ENCODE measurements around the gene MACROD2. TPM values are rescaled to one million over a fixed set of nuclear protein-coding genes. Genes with fewer than 3 reads are reported as not detected.

Gene MACROD2
- total and polyA plus RNA-seq, 4 donors: 13.0 to 67.1 (median 20.7) TPM

DNA sequence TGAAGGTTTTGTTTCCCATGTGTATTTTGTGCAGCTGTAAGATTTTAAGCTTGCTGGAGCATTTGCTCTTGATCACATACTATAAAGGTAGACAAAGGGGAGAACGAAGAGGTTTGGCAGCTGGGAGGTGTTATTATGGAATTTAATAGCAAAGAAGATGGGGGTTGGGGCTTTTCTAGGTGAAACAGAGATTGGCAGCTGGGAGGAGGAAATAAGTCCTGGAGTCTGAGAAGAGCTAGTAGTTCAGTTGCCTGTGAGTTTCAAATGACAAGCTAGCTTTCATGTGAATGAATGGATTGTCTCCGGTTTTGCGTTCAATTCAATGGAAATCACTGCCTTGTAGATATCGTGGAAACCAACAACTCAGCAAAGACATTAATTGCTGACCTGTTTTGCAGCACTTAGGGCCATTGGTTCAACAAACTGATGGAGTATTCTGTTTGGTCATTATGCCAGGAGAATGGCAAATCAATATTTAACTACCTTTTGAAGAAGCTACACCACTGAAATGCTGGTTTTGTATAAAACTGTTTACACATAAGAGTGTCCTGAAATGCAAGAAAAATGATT is 380.2 kb downstream of the MACROD2 start:
- H3K27ac ChIP-seq (ENCODE audit: low read depth in 1 of 2, low read length in 1 of 2): no peak overlapping the region
- no peaks in the 10 kb centered on the region for H3K36me3 ChIP-seq (ENCODE audit: control insufficient read depth in 4 of 4, insufficient read depth in 4 of 4, low read length in 4 of 4)
- no peak overlapping the region for H3K9ac ChIP-seq (ENCODE audit: insufficient read depth in 1 of 2, low read length in 2 of 2)
- DNase-seq (peak in 1 of 3 donors; percentile 3), ATAC-seq (ENCODE audit: insufficient read depth, low FRiP score) (no peak)
- H3K4me1 ChIP-seq (ENCODE audit: control insufficient read depth in 5 of 5, insufficient read depth in 5 of 5, low read length in 5 of 5): peaks cover 0 to 6% (median 0%) of the 10 kb centered on the region in 5 donors
- H3K9me3 ChIP-seq (ENCODE audit: control insufficient read depth in 4 of 4, insufficient read depth in 3 of 4, low read length in 3 of 4): no peaks in the 10 kb centered on the region
- TF ChIP-seq, protein P1, sequence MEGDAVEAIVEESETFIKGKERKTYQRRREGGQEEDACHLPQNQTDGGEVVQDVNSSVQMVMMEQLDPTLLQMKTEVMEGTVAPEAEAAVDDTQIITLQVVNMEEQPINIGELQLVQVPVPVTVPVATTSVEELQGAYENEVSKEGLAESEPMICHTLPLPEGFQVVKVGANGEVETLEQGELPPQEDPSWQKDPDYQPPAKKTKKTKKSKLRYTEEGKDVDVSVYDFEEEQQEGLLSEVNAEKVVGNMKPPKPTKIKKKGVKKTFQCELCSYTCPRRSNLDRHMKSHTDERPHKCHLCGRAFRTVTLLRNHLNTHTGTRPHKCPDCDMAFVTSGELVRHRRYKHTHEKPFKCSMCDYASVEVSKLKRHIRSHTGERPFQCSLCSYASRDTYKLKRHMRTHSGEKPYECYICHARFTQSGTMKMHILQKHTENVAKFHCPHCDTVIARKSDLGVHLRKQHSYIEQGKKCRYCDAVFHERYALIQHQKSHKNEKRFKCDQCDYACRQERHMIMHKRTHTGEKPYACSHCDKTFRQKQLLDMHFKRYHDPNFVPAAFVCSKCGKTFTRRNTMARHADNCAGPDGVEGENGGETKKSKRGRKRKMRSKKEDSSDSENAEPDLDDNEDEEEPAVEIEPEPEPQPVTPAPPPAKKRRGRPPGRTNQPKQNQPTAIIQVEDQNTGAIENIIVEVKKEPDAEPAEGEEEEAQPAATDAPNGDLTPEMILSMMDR (IDR thresholded peaks at IDR 0.05; ENCODE audit: control extremely low read depth, extremely low read depth): no peak
- no peaks in the 10 kb centered on the region for H3K27me3 ChIP-seq (ENCODE audit: control insufficient read depth in 3 of 3, insufficient read depth in 3 of 3, low read length in 2 of 3)
- H3K4me3 ChIP-seq: no peak overlapping the region
- 51% methylated on average over 4 of the region's 4 CpGs for WGBS, 2 donors

DNA sequence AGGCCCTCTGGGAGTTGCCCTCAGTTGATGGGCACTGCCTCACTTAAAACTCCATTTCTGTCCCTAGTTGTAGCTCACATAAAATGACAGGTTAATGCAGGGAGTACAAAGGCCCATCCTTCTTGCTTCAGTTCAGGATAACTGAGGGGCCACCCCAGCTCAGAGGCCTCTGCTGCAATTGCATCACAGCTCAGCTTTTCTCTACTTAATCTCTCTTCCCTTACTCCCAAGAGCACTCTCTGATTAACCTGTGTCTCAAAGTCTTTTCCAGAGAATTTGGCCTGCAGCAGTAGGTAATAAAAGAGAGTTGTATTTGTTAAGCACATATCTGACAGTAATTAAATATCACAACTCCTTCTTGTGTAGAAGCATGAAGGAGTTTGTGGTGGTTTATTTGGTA is 383.0 kb downstream of the MACROD2 start:
- no peaks in the 10 kb centered on the region for H3K27me3 ChIP-seq (ENCODE audit: control insufficient read depth in 3 of 3, insufficient read depth in 3 of 3, low read length in 2 of 3)
- DNase-seq (no peak), ATAC-seq (ENCODE audit: insufficient read depth, low FRiP score) (no peak)
- peaks cover 0 to 6% (median 0%) of the 10 kb centered on the region in 5 donors for H3K4me1 ChIP-seq (ENCODE audit: control insufficient read depth in 5 of 5, insufficient read depth in 5 of 5, low read length in 5 of 5)
- no peaks in the 10 kb centered on the region for H3K9me3 ChIP-seq (ENCODE audit: control insufficient read depth in 4 of 4, insufficient read depth in 3 of 4, low read length in 3 of 4)
- TF ChIP-seq, protein P1 (IDR thresholded peaks at IDR 0.05; ENCODE audit: control extremely low read depth, extremely low read depth): no peak
- H3K36me3 ChIP-seq (ENCODE audit: control insufficient read depth in 4 of 4, insufficient read depth in 4 of 4, low read length in 4 of 4): no peaks in the 10 kb centered on the region
- no peak overlapping the region for H3K4me3 ChIP-seq
- H3K9ac ChIP-seq (ENCODE audit: insufficient read depth in 1 of 2, low read length in 2 of 2): no peak overlapping the region
- no peak overlapping the region for H3K27ac ChIP-seq (ENCODE audit: low read depth in 1 of 2, low read length in 1 of 2)

DNA sequence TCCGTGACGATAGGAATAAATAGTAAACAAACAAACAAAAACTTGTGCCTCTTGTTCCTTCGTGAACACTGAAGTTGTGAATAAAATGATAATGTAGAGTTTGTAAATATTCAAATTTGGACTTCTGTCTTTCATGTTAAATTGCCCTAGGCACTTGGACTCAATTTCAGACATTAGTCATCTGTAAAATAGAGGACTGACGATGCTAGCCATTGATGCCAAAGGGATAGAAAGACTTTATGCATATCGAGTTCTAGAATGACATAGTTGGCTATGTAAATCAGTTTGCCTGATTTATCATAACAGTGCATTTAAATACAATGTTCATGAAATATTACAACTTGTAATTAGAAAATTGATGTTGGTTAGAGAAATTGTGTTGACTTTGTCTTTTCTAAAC is 388.0 kb downstream of the MACROD2 start:
- Histone ChIP-seq H3K9me3 (ENCODE audit: control insufficient read depth in 4 of 4, insufficient read depth in 3 of 4, low read length in 3 of 4) (peaks cover 0 to 5% (median 3%) of the 10 kb centered on the region in 4 donors), H3K4me3 (no peak overlapping the region), H3K27me3 (ENCODE audit: control insufficient read depth in 3 of 3, insufficient read depth in 3 of 3, low read length in 2 of 3) (no peaks in the 10 kb centered on the region), H3K9ac (ENCODE audit: insufficient read depth in 1 of 2, low read length in 2 of 2) (no peak overlapping the region), H3K36me3 (ENCODE audit: control insufficient read depth in 4 of 4, insufficient read depth in 4 of 4, low read length in 4 of 4) (no peaks in the 10 kb centered on the region), H3K27ac (ENCODE audit: low read depth in 1 of 2, low read length in 1 of 2) (no peak overlapping the region), H3K4me1 (ENCODE audit: control insufficient read depth in 5 of 5, insufficient read depth in 5 of 5, low read length in 5 of 5) (peaks cover 0 to 10% (median 0%) of the 10 kb centered on the region in 5 donors)
- ATAC-seq (ENCODE audit: insufficient read depth, low FRiP score): no peak
- 86 to 91% methylated on average over 5 of the region's 5 CpGs for WGBS, 2 donors
- DNase-seq: no peak
- TF ChIP-seq, protein P1 (IDR thresholded peaks at IDR 0.05; ENCODE audit: control extremely low read depth, extremely low read depth): no peak

Measured in lung (tissue), 12 donors.